Psoas muscle (tissue), 8 donors: ENCODE data around the gene PITPNC1. TPM values are rescaled to one million over a fixed set of nuclear protein-coding genes. Genes with fewer than 3 reads are reported as not detected.

Experiments
- ATAC-seq, 4 donors: fragments of 200-7000 bp; cut with Tn5 transposase; one replicate each; pipeline ENCODE4 v1.9.1; 2020; ENCODE audit warnings: moderate library complexity in 3 of 4, mild to moderate bottlenecking in 2 of 4
- DNase-seq, 2 donors: peaks; one replicate each; pipeline ENCODE4 v3.0.0-alpha.2; 2020
- H3K27ac ChIP-seq: fragments of 200-600 bp; one replicate; pipeline ENCODE4 v1.8.0; 2022
- H3K27me3 ChIP-seq, 3 donors: fragments of 200-600 bp in 1 of 3; one replicate each; pipeline versions ENCODE4 v1.6.1 to v1.8.0; 2013 to 2022; ENCODE audit warnings: low read length in 2 of 3, mild to moderate bottlenecking in 2 of 3, moderate library complexity in 1 of 3; ENCODE audit not compliant: insufficient read depth in 3 of 3
- H3K36me3 ChIP-seq, 2 donors: fragments of 200-600 bp in 1 of 2; one replicate each; pipeline versions ENCODE4 v1.6.1 to v1.8.0; 2013 to 2022; ENCODE audit warnings: low read depth in 1 of 2, mild to moderate bottlenecking in 1 of 2, moderate library complexity in 1 of 2; ENCODE audit not compliant: insufficient read depth in 1 of 2
- H3K4me1 ChIP-seq: fragments of 200-600 bp; one replicate; pipeline ENCODE4 v1.8.0; 2022
- H3K4me3 ChIP-seq: fragments of 200-600 bp; one replicate; pipeline ENCODE4 v1.8.0; 2022; ENCODE audit warnings: mild to moderate bottlenecking
- H3K9me3 ChIP-seq: fragments of 200-600 bp; one replicate; pipeline ENCODE4 v1.8.0; 2022
- WGBS, 3 donors: extraction: QIAGEN DNeasy Blood & Tissue Kit; methylation state at CpG; one replicate each; pipeline versions ENCODE4 v1.1.6 to v1.1.7; 2013; 5-methylcytosine and 5-hydroxymethylcytosine counted together
- intact Hi-C, 2 donors: fragments of 100-400 bp; cut with DNase I; formaldehyde crosslinking; loops; one replicate each; pipeline versions ENCODE4 v1.11.0 to v1.14.2; 2022
- polyA plus RNA-seq, 3 donors: library from polyadenylated mRNA; stranded (reverse); fragments of 200-250 nt; gene quantifications; one replicate each; pipeline ENCODE4 v1.2.3, GENCODE V29; 2013
- total RNA-seq, 4 donors: library from RNA; stranded (reverse); fragmentation: NEBNext Ultra II Directional in 2 of 4; extraction: Animal tissue kit (Norgen Biotek cat#: 25700) in 2 of 4; gene quantifications; one replicate each; pipeline versions ENCODE4 v1.2.1 to v1.2.4, GENCODE V29; 2021 to 2023
- TF ChIP-seq, protein P1 (sequence below): fragments of 200-600 bp; IDR thresholded peaks from one replicate; pipeline ENCODE4 v1.8.0; 2022; ENCODE audit warnings: antibody characterized with exemption
- donor health status: healthy with polysubstance abuse.
- donor health status: DM: no; HTN: no; CAD: no; lungs with moderate emphysema.
- donor health status: Bipolar disorder and iron deficiency.
- donor health status: healthy.
- donor health status: DM: yes; HTN: yes; CAD: no.
- donor health status: DM: no; HTN: no; CAD: no.
- donor health status: DM: no; HTN: no; CAD: no.
- donor health status: DM: yes; HTN: yes; CAD: no.

Gene PITPNC1
- total and polyA plus RNA-seq, 7 donors = 4.4 to 54.7 (median 6.6) TPM

DNA sequence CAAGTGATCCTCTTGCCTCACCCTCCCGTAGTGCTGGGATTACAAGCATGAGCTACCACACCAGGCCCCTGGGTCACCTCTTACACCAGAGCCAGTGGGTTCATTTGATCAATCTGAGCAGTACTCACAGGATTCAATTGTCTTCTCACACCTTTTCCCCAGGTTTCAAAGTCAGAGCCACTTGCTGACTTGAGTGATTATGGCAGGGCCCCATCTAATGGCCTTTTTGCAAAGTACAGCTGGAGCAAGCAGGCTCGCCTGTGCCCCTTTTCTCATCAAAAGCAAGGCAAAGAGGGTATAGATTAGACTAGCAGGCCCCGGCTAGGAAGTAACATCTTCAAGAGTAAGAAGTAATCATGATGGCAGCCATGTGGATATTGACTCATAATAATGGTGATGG, 225.9 kb downstream of the PITPNC1 start:
- Histone ChIP-seq H3K4me1 (peaks cover 9% of the 10 kb centered on the region), H3K36me3 (no peaks in the 10 kb centered on the region), H3K9me3 (no peaks in the 10 kb centered on the region), H3K4me3 (no peak overlapping the region), H3K27ac (no peak overlapping the region), H3K27me3 (no peaks in the 10 kb centered on the region)
- intact Hi-C loops = loop anchor here in 1 of 2 donors (5.0 kb wide), 1 partner anchor 226 kb away; the partner anchor contains the start of gene PITPNC1
- DNase-seq = no peak
- TF ChIP-seq, protein P1, sequence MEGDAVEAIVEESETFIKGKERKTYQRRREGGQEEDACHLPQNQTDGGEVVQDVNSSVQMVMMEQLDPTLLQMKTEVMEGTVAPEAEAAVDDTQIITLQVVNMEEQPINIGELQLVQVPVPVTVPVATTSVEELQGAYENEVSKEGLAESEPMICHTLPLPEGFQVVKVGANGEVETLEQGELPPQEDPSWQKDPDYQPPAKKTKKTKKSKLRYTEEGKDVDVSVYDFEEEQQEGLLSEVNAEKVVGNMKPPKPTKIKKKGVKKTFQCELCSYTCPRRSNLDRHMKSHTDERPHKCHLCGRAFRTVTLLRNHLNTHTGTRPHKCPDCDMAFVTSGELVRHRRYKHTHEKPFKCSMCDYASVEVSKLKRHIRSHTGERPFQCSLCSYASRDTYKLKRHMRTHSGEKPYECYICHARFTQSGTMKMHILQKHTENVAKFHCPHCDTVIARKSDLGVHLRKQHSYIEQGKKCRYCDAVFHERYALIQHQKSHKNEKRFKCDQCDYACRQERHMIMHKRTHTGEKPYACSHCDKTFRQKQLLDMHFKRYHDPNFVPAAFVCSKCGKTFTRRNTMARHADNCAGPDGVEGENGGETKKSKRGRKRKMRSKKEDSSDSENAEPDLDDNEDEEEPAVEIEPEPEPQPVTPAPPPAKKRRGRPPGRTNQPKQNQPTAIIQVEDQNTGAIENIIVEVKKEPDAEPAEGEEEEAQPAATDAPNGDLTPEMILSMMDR = no peak
- 66 to 82% (median 78%) methylated on average over 3 of the region's 3 CpGs for WGBS, 3 donors
- no peak for ATAC-seq

DNA sequence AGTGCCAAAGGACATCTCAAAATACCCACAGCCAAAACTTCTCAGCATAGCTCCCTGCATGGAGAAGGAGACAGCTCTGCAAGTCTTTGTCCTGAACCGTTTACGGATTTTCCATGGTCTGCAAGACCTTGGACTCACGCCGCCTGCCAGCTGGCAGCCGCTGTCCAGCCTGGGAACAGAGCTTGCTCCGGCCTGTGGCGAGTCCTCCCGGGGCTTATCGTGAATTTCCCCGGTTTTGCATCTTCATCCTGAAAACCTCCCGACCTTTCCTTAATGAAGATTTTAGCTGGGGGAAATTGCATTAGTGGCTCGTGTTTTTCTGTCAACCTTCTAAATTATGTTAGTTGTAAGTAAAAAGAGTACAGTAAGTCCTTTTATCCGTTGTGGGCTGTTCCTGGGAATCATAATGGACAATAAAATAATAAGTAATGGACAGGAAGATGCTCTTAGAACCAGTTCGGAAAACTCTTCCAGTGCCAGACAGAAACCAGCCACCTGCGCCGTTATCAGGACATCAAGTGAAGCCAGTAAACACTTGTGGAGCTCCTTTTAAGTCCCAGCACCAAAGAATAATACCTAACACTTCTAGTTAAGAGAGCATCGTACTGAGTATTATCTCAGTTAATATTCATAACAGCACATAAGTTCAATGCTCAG, 228.3 kb downstream of the PITPNC1 start:
- 15 to 21% (median 19%) methylated on average over 17 of the region's 17 CpGs for WGBS, 3 donors
- no peak overlapping the region for H3K4me3 ChIP-seq
- H3K36me3 ChIP-seq = no peaks in the 10 kb centered on the region
- no peak overlapping the region for H3K27ac ChIP-seq
- intact Hi-C loops = no loop called here
- peaks cover 9% of the 10 kb centered on the region for H3K4me1 ChIP-seq
- no peaks in the 10 kb centered on the region for H3K9me3 ChIP-seq
- H3K27me3 ChIP-seq = no peaks in the 10 kb centered on the region
- TF ChIP-seq, protein P1 = no peak
- peak; percentile 59 to 76 for DNase-seq
- ATAC-seq = peak in 1 of 4 donors; percentile 48

DNA sequence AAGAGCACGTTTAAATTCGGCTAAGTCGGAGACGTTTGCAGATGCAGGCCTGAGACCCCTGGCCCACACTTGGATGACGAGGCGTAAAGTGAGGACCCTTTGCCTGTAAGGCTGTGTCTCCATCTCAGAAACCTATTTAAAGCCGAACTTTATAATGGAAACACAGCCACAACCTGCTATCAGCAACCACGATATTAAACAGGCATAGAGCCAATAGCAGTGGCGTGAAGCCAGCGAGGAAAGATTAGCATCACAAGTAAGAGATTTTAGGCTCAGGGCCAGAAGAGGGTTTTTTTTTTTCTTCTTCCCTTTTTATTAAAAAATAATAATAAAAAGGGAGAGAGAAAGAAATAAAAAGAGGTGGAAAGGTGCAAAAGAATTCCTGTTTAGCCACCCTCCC, 229.4 kb downstream of the PITPNC1 start:
- Histone ChIP-seq H3K27me3 (no peaks in the 10 kb centered on the region), H3K36me3 (no peaks in the 10 kb centered on the region), H3K9me3 (no peaks in the 10 kb centered on the region), H3K4me3 (no peak overlapping the region), H3K4me1 (peaks cover 9% of the 10 kb centered on the region), H3K27ac (no peak overlapping the region)
- ATAC-seq (no peak), DNase-seq (peak; percentile 21 to 58)
- TF ChIP-seq, protein P1 = no peak
- 37 to 47% (median 39%) methylated on average over 10 of the region's 10 CpGs for WGBS, 3 donors
- intact Hi-C loops = no loop called here

DNA sequence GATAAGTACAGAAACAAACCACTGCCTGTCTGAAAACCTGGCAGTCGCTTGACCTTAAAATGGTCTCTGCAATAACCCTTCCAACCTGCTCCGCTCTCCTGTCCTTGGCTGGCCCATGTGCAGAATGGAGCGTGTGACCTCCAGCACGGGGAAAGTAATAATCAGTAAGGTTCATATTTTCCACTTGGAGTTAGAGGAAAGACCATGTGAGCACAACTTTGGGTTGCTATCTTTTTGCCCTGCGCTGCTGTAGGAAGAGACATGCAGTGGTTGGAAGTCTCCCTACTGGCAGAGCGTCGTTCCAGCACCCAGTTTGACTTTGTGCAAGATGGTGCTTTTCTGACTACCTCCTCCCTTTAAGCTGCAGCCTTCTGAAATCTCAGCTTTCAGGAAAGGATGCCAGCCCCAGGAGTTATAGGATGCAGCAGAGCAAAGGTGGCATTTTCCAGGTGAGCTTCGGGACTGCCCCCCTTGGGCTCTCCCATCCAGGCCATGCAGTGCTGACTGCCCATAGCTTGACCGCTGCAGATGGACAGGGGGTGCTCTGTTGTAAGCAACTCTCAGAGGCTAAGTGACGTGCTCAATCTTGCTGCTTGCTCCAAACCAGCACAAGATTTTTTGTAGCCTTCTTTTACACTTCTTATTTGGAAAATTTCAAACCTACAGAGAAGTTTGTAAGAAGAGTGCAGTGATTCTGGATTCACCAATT, 230.0 kb downstream of the PITPNC1 start:
- Histone ChIP-seq H3K4me1 (peaks cover 9% of the 10 kb centered on the region), H3K4me3 (no peak overlapping the region), H3K36me3 (no peaks in the 10 kb centered on the region), H3K27ac (no peak overlapping the region), H3K9me3 (no peaks in the 10 kb centered on the region), H3K27me3 (no peaks in the 10 kb centered on the region)
- TF ChIP-seq, protein P1 = no peak
- DNase-seq = no peak
- WGBS, 3 donors = 71 to 77% (median 72%) methylated on average over 10 of the region's 10 CpGs
- ATAC-seq = no peak
- intact Hi-C loops = no loop called here
